Uterus (tissue), 2 donors: ENCODE data around the gene OCA2.

ENCODE experiments used
- POLR2A ChIP-seq, 2 donors: fragments of 450-650 bp; IDR thresholded peaks; one replicate each; pipeline ENCODE4 v1.6.1; 2016; ENCODE audit warnings: antibody characterized with exemption in 2 of 2, mild to moderate bottlenecking in 1 of 2, moderate library complexity in 1 of 2
- TF ChIP-seq, protein P1 (sequence below), 4 experiments: fragments of 200-600 bp in 2 of 4; fragments of 450-650 bp in 2 of 4; sonication (generic) in 2 of 4; IDR thresholded peaks; one replicate each; pipeline ENCODE4 v1.5.1; 2016 to 2019; ENCODE audit warnings: antibody characterized with exemption in 4 of 4, mild to moderate bottlenecking in 2 of 4, moderate library complexity in 1 of 4

DNA sequence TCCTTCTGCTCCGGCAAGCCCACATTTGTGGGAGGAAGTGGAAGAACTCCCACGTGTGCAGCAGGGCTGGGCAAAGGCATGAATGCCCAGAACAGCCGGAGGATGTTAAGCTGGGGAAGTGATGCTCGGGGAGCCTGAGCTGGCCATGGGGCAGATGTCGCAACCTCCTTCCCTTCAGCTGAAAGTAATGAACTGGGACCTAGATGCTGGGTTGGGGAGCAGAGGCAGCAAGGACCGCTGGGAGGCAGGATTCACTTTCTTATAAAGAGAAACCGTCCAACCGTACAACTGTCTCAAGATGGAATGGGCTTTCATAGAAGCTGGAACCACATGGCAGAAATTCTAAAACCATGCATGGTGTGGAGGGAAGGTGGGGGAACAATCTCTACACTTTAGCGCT is 290.9 kb downstream of the OCA2 start:
- TF ChIP-seq, protein P1, sequence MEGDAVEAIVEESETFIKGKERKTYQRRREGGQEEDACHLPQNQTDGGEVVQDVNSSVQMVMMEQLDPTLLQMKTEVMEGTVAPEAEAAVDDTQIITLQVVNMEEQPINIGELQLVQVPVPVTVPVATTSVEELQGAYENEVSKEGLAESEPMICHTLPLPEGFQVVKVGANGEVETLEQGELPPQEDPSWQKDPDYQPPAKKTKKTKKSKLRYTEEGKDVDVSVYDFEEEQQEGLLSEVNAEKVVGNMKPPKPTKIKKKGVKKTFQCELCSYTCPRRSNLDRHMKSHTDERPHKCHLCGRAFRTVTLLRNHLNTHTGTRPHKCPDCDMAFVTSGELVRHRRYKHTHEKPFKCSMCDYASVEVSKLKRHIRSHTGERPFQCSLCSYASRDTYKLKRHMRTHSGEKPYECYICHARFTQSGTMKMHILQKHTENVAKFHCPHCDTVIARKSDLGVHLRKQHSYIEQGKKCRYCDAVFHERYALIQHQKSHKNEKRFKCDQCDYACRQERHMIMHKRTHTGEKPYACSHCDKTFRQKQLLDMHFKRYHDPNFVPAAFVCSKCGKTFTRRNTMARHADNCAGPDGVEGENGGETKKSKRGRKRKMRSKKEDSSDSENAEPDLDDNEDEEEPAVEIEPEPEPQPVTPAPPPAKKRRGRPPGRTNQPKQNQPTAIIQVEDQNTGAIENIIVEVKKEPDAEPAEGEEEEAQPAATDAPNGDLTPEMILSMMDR (IDR thresholded peaks at IDR 0.05), result no peak
- TF ChIP-seq POLR2A (IDR thresholded peaks at IDR 0.05), result no peak
